SH-SY5Y (cell line): ENCODE measurements around the gene RASAL2.

Experiments used
- GATA2 ChIP-seq: IDR thresholded peaks from 2 replicates; pipeline ENCODE4 v1.6.1; 2011; ENCODE audit warnings: mild to moderate bottlenecking, low read depth, low read length
- GATA3 ChIP-seq: IDR thresholded peaks from 2 replicates; pipeline ENCODE4 v1.6.1; 2011; ENCODE audit warnings: low read depth, mild to moderate bottlenecking, low read length, moderate library complexity

DNA sequence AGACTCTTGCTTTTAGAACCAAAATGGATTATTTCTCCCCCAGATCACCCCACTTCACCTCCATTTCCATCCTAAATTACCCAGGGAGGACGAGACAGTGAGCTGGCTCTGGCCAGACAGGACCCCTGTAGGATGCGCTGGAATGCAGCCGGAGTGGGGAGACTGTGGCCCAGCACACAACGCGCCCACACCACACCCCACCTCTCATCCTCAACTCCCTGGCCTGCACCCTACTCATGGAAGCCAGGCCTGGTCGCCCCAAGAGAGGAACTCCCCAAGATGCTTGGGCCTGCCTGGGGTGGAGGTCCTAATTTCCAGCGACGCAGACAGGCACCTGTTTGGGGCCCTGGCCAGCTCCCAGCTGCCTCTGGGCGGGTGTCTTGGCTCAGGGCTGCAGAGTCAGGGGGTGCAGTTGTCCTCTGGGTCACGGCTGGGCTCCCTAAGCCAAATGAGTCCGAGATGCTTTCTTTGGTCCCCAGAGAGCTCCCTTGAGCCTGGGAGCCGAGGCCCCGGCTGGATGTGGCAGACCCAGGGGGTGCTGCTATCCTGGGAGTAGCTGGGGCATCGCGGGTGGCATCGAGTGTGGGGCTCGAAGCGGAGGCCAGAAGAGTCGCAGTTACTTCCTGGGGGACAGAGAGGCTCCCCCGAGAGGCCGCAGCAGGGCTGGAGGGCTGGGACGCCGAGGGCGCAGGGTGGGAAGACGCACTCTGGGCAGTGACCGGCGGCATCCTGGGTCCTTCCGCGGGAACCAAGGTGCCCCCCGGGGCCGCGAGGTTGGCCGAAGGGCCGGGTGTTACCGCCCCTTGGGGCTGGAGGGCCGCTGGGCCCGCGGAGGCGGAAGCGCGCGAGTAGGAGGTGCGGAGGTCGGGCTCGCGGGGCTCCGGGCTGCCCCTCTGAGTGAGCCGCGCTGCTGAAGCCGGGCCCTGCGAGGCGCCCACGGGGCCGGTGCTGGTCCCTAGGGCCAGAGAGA, 392.5 kb downstream of the RASAL2 start:
- TF ChIP-seq GATA2 (no peak), GATA3 (no peak)
